GM21529 (cell line): ENCODE data around the gene FXYD7.

ENCODE experiments used
- ATAC-seq: cut with Tn5 transposase; IDR thresholded peaks from one replicate; pipeline ENCODE4 v1.9.1; 2021; ENCODE audit not compliant: unreplicated experiment

Gene FXYD7

DNA sequence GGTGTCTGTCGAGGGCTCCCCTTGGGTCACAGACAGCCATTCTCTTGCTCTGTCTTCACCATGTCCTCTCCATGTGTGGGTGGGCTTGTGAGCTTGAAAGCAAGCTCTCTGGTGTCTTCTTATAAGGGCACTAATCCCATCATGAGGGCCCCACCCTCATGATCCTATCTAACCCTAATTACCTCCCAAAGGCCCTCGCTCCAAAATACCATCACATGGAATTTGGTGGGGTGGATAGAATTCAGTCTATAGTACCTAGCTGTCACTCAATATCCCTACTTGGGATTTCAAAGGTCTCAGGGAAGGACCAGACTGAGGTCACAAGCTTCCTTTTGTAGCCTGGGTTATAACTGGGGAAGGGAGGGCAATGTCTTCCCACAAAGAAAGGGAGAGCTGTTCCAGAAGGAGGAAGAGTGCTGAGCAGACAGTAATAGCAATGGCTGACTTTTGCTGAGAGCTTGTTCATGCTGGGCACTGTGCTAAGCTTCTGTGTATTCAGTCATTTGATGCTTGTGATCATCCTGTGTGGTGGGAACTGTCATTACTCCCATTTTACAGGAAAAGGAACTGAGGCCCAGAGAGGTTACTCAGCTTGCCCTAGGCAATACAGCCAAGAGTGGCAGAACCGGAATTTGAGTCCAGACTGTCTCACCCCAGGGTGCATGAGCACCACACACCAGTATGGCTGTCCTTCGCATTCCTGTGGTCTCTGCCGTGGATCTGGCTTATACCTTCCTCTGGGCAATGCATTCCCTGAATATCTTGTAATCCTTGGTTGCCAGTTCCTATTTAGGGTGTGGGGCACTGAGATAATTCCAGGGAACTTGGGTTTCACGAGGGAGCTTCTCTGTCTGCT lies 19.6 kb downstream of the FXYD7 start:
- ATAC-seq: no peak

DNA sequence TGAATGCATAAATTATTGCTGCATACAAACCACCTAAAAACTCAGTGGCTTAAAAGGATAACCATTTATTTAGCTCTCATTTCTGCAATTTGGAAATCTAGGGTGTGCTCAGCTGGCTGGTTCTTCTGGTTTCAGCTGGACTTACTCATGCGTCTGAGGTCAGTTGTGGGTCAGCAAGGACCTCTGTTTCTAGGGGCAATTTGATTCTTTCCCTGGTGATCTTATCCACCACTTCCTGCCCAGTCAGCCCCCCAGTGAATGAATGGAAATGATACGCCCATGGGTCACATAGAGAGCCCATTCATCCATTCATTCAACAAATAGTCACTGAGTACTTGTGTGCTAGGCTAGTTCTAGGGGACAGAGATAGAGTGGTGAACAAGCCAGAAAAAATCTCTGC lies 21.4 kb downstream of the FXYD7 start:
- no peak for ATAC-seq

DNA sequence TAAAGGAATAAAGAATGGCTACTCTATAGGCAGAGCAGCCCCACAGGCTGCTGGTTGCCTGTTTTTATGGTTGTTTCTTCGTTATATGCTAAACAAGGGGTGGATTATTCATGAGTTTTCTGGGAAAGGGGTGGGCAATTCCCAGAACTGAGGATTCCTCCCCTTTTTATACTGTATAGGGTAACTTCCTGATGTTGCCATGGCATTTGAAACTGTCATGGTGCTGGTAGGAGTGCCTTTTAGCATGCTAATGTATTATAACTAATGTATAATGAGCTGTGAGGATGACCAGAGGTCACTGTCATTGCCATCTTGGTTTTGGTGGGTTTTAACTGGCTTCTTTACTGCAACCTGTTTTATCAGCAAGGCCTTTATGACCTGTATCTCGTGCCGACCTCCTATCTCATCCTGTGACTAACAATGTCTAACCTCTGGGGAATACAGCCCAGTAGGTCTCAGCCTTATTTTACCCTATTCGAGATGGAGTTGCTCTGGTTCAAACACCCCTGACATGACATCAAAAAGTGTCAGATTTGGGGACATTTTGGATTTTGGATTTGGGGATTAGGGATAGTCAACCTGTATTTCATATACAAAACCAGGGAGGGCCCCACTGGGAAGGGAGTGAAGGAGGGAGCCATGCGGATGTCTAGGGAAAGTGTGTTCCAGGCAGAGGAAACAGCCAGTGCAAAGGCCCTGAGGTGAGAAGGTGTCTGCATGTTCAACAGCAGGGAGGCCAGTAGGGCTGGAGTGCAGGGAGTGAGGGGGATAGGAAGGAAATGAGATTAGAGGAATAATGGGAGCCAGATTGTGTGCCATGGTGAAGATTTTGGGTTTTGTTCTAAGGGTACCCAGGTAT lies 22.4 kb downstream of the FXYD7 start:
- ATAC-seq: no peak

DNA sequence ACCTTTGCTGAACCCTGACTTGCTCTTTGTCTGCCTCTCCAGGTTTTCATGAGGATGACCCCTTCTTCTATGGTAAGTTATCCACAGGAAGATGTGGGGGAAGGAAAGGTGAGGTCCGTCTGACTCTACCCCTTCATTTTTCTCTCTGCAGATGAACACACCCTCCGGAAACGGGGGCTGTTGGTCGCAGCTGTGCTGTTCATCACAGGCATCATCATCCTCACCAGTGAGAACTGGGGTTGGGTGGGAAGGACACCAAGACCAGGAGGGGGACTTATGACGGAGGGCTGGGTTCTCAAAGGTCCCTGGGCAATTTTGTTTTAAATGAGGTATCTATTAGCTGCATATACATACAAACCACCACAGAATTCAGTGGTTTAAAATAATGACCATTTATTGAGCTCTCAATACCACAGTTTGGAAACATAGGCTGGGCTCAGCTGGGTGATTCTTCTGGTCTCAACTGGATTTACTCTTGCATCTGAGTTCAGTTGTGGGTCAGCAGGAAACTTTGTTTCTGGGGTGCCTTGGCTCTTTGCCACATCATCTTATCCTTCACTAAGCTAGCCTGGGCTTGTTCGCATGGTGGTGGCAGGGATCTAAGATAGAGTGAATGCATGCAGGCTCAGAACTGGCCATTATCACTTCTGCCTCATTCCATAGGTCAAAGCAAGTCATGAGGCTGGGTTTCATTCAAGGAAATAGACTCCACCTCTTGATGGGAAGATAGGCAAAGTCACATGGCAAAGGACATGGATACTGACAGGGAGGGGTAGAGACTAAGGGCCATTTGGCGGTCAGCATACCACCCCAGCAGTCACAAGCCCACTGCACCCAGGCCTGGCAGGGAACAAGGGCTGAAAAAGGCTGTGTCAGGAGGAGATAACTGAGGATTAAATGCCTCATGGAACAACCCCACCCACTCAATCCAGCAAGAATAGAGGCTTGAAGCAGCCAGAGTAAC lies 23.3 kb downstream of the FXYD7 start:
- no peak for ATAC-seq

- no peak for ATAC-seq
Measured at GRCh38 chr19:35167251-35168119, 24.4 kb downstream of the FXYD7 start.

DNA sequence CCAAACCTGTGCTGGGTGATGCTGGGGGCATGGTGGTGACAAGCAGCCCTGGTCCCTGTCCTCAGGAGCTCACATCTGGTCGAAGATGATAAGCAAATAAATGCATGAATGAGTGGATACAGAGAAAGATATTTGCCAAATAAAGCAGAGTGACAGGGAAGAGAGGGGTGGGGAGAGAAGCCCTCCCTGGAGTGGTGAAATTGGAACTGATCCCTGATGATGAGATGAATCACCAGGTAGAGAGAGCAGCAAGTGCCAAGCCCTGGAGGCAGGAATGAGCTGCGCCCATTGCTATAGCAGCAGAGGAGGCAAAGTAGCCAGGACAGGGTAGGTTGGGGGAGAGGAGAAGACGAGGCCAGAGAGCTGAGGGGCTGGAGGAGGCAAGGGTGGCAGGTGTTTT lies 25.1 kb downstream of the FXYD7 start:
- ATAC-seq: no peak

DNA sequence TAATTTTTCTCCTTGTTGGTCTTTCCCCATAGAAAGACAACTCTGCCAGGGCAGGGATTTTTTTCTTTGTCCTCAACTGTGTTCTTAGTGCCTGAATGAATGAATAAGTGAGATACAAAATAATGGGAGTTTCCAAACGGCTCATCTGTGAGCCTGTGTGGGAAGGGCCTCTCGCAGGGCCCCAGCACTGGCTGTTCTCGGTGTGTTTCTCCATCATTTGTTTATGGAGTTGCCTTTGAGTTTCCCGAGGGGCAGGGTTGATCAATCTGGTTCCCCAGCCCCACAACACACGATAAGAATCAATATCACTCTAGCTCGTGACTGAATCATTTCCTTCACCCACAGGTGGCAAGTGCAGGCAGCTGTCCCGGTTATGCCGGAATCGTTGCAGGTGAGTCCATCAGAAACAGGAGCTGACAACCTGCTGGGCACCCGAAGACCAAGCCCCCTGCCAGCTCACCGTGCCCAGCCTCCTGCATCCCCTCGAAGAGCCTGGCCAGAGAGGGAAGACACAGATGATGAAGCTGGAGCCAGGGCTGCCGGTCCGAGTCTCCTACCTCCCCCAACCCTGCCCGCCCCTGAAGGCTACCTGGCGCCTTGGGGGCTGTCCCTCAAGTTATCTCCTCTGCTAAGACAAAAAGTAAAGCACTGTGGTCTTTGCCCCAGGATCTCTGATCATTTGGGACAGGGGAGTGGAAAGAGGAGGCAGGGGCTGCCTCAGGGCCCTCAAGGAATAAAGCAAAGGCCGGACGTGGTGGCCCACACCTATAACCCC lies 26.4 kb downstream of the FXYD7 start:
- no peak for ATAC-seq

- no peak for ATAC-seq
Measured at GRCh38 chr19:35170359-35171061, 27.5 kb downstream of the FXYD7 start.

GRCh38 chr19:35171730-35172129 lies 28.7 kb downstream of the FXYD7 start:
- ATAC-seq: no peak

GRCh38 chr19:35174226-35174625 lies 31.2 kb downstream of the FXYD7 start:
- no peak for ATAC-seq

DNA sequence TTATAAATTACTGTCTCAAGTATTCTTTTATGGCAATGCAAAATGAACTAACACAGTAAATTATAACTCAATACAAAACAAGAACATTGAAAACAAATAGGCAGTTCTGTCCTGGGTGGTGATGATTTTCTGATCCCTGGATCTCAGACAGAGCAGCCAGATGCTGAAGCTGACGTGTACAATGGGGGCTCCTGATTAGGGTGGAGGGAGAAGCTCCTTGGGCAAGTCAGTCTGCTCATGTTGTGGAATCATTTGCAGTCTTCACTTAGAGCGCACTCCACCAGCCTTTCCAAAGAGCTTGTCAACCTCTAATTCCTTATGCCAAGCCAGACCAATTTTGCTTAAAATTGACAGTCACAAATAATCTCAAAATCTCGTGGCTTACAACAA lies 33.1 kb downstream of the FXYD7 start:
- ATAC-seq: no peak

DNA sequence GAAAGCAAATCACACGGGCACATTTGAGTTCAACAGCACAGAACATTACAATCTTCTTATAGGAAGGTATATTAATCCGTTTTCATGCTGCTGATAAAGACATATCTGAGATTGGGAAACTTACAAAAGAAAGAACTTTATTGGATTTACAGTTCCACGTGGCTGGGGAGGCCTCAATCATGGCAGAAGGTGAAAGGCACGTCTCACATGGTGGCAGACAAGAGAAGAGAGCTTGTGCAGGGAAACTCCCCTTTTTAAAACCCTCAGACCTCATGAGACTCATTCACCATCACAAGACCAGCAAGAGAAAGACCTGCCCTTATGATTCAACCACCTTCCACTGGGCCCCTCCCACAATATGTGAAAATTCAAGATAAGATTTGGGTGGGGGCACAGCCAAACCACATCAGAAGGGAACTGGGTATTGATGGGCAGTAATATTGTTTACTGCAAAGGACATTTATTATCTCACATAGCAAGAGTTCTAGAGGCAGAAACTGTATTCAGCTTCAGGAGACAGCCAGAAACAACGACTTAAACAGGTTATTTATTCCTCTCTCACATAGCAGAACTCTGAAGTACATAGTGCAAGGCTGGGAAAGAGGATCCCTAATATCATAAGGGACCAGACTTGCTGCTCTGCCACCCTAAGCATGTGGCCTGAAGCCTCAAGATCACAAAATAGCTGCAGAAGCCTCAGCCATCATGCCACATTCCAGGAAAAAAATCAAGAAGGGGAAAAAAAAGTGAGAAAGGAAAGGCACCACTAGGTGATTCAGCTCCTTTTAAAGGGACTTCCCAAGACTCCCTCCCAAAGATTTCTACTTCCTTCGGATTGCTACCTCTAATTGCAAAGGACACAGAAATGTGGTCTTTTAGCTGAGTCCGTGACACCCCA lies 34.6 kb downstream of the FXYD7 start:
- ATAC-seq: no peak

- ATAC-seq: no peak
Measured at GRCh38 chr19:35178701-35179100, 35.6 kb downstream of the FXYD7 start.

DNA sequence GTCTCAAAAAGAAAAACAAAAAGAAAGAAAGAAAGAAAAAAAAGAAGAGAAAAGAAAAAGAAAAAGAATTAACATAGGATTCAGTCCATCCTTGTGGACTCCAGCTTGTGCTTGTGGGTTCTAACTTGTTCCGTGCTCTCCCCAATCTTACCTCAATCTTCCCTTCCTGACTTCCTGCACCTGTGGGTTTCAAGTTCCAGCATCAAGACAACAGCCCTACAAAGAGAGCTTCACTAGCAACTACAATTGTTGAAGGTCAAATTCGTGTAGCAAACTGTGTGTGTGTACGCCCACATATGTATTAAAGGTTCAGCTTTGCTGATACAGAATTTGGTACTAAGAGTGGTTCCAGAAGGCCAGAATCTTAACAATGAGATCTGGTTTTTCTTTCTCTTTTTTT lies 36.8 kb downstream of the FXYD7 start:
- ATAC-seq: no peak

- no peak for ATAC-seq
Measured at GRCh38 chr19:35181387-35181786, 38.3 kb downstream of the FXYD7 start.

DNA sequence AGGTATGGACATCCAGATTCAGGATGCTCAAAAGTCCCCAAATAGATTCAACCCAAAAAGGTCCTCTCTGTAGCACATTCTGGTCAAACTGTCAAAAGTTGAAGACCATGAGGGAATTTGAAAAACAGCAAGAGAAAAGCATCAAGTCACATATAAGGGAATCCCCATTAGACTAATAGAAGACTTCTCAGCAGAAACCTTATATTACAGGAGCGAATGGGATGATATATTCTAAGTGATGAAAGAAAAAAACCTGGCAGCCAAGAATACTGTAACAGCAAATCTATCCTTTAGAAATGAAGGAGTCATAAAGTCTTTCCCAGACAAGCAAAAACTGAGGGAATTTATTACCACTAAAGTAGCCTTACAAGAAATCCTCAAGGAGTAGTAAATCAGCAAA lies 41.2 kb downstream of the FXYD7 start:
- ATAC-seq: no peak

DNA sequence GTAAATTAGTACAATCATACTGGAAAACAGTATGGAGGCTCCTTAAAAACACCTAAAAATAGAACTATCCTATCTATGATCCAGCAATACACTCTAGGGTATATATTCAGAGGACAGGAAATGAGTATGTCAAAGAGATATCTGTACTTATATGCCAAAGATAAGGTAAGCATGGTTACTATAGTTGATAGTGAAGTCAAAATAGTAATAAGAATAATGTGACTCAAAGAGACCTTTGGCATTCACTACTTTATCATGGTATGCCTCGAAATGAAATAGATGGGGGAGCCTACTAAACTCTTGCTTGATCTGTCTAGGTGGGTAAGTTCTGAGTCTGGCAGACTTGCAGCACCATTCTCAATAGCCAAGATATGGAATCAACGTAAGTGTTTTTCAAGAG lies 41.8 kb downstream of the FXYD7 start:
- no peak for ATAC-seq
